Trophoblast cell (in vitro differentiated cells and primary cell): ENCODE data around the gene CMTR1.
A peak's percentile ranks its signal among the peaks of the same experiment; 100 is the strongest.

ENCODE experiments used
- DNase-seq, 2 donors: peaks; one replicate each; pipeline ENCODE4 v3.0.0-alpha.2; 2016
- H2AFZ ChIP-seq: 2 replicates; pipeline ENCODE4 v1.6.1; 2013; ENCODE audit warnings: low read length, moderate library complexity, mild to moderate bottlenecking; ENCODE audit not compliant: insufficient read depth, poor library complexity
- H2AK5ac ChIP-seq: 2 replicates; pipeline ENCODE4 v1.6.1; 2013; ENCODE audit warnings: mild to moderate bottlenecking, low read length
- H2BK120ac ChIP-seq: 2 replicates; pipeline ENCODE4 v1.6.1; 2013; ENCODE audit warnings: low read length, mild to moderate bottlenecking, moderate library complexity; ENCODE audit not compliant: insufficient read depth, poor library complexity
- H2BK12ac ChIP-seq: 2 replicates; pipeline ENCODE4 v1.6.1; 2013; ENCODE audit warnings: mild to moderate bottlenecking, low read length, moderate library complexity
- H2BK5ac ChIP-seq: 2 replicates; pipeline ENCODE4 v1.6.1; 2013; ENCODE audit warnings: low read length, low read depth, moderate library complexity, mild to moderate bottlenecking; ENCODE audit not compliant: poor library complexity
- H3K14ac ChIP-seq: 2 replicates; pipeline ENCODE4 v1.6.1; 2013; ENCODE audit warnings: mild to moderate bottlenecking, low read length
- H3K18ac ChIP-seq: 2 replicates; pipeline ENCODE4 v1.6.1; 2013; ENCODE audit warnings: mild to moderate bottlenecking, low read length
- H3K23ac ChIP-seq: 2 replicates; pipeline ENCODE4 v1.6.1; 2013; ENCODE audit warnings: low read length
- H3K27ac ChIP-seq: 2 replicates; pipeline ENCODE4 v1.5.1; 2013; ENCODE audit warnings: low read depth, mild to moderate bottlenecking, inconsistent platforms, low read length, moderate library complexity
- H3K27me3 ChIP-seq: 2 replicates; pipeline ENCODE4 v1.6.1; 2013; ENCODE audit warnings: inconsistent platforms, mild to moderate bottlenecking, low read length, moderate library complexity; ENCODE audit not compliant: insufficient read depth
- H3K36me3 ChIP-seq, 2 experiments: 1 replicate in 1 of 2; 2 replicates in 1 of 2; pipeline ENCODE4 v1.6.1; 2013; ENCODE audit warnings: low read length in 2 of 2, mild to moderate bottlenecking in 2 of 2, moderate library complexity in 1 of 2; ENCODE audit not compliant: insufficient read depth in 2 of 2, control insufficient read depth in 1 of 2
- H3K4ac ChIP-seq: 2 replicates; pipeline ENCODE4 v1.6.1; 2013; ENCODE audit warnings: low read depth, mild to moderate bottlenecking, low read length, moderate library complexity
- H3K4me1 ChIP-seq, 2 experiments: 1 replicate in 1 of 2; 2 replicates in 1 of 2; pipeline ENCODE4 v1.6.1; 2013; ENCODE audit warnings: low read length in 2 of 2, mild to moderate bottlenecking in 2 of 2, moderate library complexity in 1 of 2; ENCODE audit not compliant: insufficient read depth in 2 of 2, control insufficient read depth in 1 of 2
- H3K4me2 ChIP-seq: 2 replicates; pipeline ENCODE4 v1.6.1; 2013; ENCODE audit warnings: inconsistent platforms, mild to moderate bottlenecking, low read length, moderate library complexity
- H3K4me3 ChIP-seq: 2 replicates; pipeline ENCODE4 v1.5.1; 2013; ENCODE audit warnings: mild to moderate bottlenecking, low read depth, low read length, inconsistent platforms
- H3K79me1 ChIP-seq: one replicate; pipeline ENCODE4 v1.6.1; 2013; ENCODE audit warnings: low read length
- H3K79me2 ChIP-seq: 2 replicates; pipeline ENCODE4 v1.6.1; 2013; ENCODE audit warnings: low read length, mild to moderate bottlenecking; ENCODE audit not compliant: control insufficient read depth, insufficient read depth, poor library complexity
- H3K9ac ChIP-seq: 2 replicates; pipeline ENCODE4 v1.6.1; 2013; ENCODE audit warnings: mild to moderate bottlenecking, low read length
- H3K9me3 ChIP-seq: 2 replicates; pipeline ENCODE4 v1.6.1; 2013; ENCODE audit warnings: low read depth, mild to moderate bottlenecking, control low read depth, inconsistent platforms, low read length; ENCODE audit not compliant: insufficient read depth
- H4K12ac ChIP-seq: 2 replicates; pipeline ENCODE4 v1.6.1; 2013; ENCODE audit warnings: low read depth, mild to moderate bottlenecking, low read length, moderate library complexity
- H4K8ac ChIP-seq: 2 replicates; pipeline ENCODE4 v1.6.1; 2013; ENCODE audit warnings: low read depth, mild to moderate bottlenecking, low read length, moderate library complexity
- H4K91ac ChIP-seq: one replicate; pipeline ENCODE4 v1.6.1; 2013; ENCODE audit warnings: low read depth, mild to moderate bottlenecking, low read length, moderate library complexity
- WGBS: extraction: QIAGEN DNeasy Blood & Tissue Kit; methylation state at CpG from one replicate; pipeline ENCODE4 v1.1.7; 2013; ENCODE audit warnings: missing lambda C conversion rate; ENCODE audit not compliant: insufficient read length, insufficient coverage; ENCODE audit errors: extremely low coverage; 5-methylcytosine and 5-hydroxymethylcytosine counted together

Gene CMTR1

DNA sequence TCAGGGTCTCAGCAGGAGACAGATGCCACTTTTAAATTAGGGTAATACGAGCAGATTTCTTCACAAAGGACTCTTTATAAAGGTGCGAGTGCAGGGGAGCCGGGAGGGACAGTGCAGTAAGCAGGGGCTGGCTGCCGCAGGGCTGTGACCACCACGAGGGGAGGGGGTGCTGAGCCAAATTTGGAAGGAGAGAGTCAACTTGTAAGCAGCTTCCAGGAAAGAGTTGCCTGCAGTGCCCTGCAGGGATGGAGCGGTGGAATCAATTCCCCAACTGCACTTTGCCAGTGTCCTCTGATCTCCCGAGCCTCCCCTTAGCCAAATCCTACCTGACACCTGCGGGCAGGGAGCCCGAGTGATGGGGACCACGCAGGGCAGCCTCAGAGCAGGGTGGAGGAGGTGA is 80.6 kb downstream of the CMTR1 start:
- H3K9ac ChIP-seq = no peak overlapping the region
- no peak overlapping the region for H4K8ac ChIP-seq
- H3K4me1 ChIP-seq = peaks cover 17 to 18% of the 10 kb centered on the region in 2 experiments
- H2AFZ ChIP-seq = no peak overlapping the region
- no peak overlapping the region for H3K4me2 ChIP-seq
- H3K27me3 ChIP-seq = no peaks in the 10 kb centered on the region
- no CpG with 5 or more reads among the region's 10 CpGs for WGBS
- no peak overlapping the region for H2BK120ac ChIP-seq
- no peak overlapping the region for H2AK5ac ChIP-seq
- DNase-seq = no peak
- no peak overlapping the region for H4K91ac ChIP-seq
- H3K14ac ChIP-seq = no peak overlapping the region
- H3K79me1 ChIP-seq = no peaks in the 10 kb centered on the region
- no peak overlapping the region for H4K12ac ChIP-seq
- no peak overlapping the region for H2BK5ac ChIP-seq
- no peak overlapping the region for H3K4me3 ChIP-seq
- no peak overlapping the region for H3K18ac ChIP-seq
- H3K23ac ChIP-seq = no peak overlapping the region
- H3K4ac ChIP-seq = no peak overlapping the region
- no peak overlapping the region for H2BK12ac ChIP-seq
- H3K79me2 ChIP-seq = no peaks in the 10 kb centered on the region
- no peak overlapping the region for H3K27ac ChIP-seq
- no peaks in the 10 kb centered on the region for H3K36me3 ChIP-seq
- no peaks in the 10 kb centered on the region for H3K9me3 ChIP-seq

DNA sequence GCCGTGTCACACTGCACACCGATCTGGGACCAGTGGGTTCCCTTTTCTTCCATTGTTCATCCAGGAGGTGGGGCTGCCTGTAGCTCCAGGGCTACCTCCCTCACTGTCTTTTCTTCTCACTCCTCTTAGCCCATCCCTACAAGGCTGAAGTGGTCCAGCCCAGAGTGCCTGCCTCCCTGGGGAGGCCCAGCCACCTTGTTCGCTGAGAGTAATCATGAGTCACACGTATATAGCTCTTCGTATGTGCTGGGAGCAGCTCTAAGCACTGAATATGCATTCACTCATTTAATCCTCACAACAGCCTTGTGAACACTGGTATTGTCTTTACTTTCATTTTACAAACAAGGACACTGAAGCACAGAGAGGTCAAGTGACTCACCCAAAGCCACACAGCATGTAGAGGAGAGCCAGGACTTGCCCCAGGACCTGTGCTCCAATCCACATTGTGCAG is 81.3 kb downstream of the CMTR1 start:
- no peak overlapping the region for H3K18ac ChIP-seq
- no peak overlapping the region for H2BK120ac ChIP-seq
- no peak overlapping the region for H3K4ac ChIP-seq
- H3K79me2 ChIP-seq = no peaks in the 10 kb centered on the region
- H3K14ac ChIP-seq = no peak overlapping the region
- H4K91ac ChIP-seq = no peak overlapping the region
- no peak overlapping the region for H2AK5ac ChIP-seq
- no peak overlapping the region for H2BK5ac ChIP-seq
- no peak overlapping the region for H3K23ac ChIP-seq
- no peak overlapping the region for H3K27ac ChIP-seq
- H3K9me3 ChIP-seq = no peaks in the 10 kb centered on the region
- WGBS = no CpG with 5 or more reads among the region's 5 CpGs
- no peaks in the 10 kb centered on the region for H3K79me1 ChIP-seq
- no peak overlapping the region for H3K4me3 ChIP-seq
- peaks cover 17 to 18% of the 10 kb centered on the region in 2 experiments for H3K4me1 ChIP-seq
- no peak overlapping the region for H3K4me2 ChIP-seq
- H3K27me3 ChIP-seq = no peaks in the 10 kb centered on the region
- H2BK12ac ChIP-seq = no peak overlapping the region
- H2AFZ ChIP-seq = no peak overlapping the region
- no peak for DNase-seq
- H3K9ac ChIP-seq = no peak overlapping the region
- H3K36me3 ChIP-seq = no peaks in the 10 kb centered on the region
- no peak overlapping the region for H4K8ac ChIP-seq
- no peak overlapping the region for H4K12ac ChIP-seq

DNA sequence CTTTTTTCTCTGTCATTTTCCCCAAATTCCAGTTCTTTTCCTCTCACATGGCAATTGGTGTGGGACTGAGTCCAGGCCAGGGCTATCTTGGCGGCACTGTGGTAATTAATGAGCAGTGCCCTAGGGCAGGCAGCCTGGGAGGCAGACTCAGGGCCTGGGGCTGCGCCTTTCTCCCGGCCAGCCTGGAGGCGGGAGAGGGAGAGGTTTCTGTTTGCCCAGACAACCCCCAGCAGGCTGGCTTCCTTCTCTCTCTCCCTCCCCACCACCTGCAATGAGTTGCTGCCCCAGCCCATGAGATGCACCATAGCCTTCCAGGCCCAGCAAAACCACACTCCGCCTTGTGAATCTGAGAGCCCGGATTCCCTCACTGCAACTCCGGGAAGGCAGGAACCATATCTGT is 81.8 kb downstream of the CMTR1 start:
- H3K18ac ChIP-seq = no peak overlapping the region
- no peaks in the 10 kb centered on the region for H3K79me2 ChIP-seq
- no peaks in the 10 kb centered on the region for H3K27me3 ChIP-seq
- H3K4ac ChIP-seq = no peak overlapping the region
- H3K79me1 ChIP-seq = no peaks in the 10 kb centered on the region
- no peaks in the 10 kb centered on the region for H3K36me3 ChIP-seq
- no peak overlapping the region for H2AK5ac ChIP-seq
- no peak overlapping the region for H2BK5ac ChIP-seq
- no peak overlapping the region for H3K27ac ChIP-seq
- no peak overlapping the region for H3K23ac ChIP-seq
- H4K8ac ChIP-seq = no peak overlapping the region
- no peak overlapping the region for H4K12ac ChIP-seq
- no peak overlapping the region for H4K91ac ChIP-seq
- H2AFZ ChIP-seq = no peak overlapping the region
- no peak overlapping the region for H2BK120ac ChIP-seq
- peaks cover 17 to 18% of the 10 kb centered on the region in 2 experiments for H3K4me1 ChIP-seq
- H2BK12ac ChIP-seq = no peak overlapping the region
- H3K9me3 ChIP-seq = no peaks in the 10 kb centered on the region
- WGBS = no CpG with 5 or more reads among the region's 7 CpGs
- H3K14ac ChIP-seq = no peak overlapping the region
- no peak overlapping the region for H3K4me3 ChIP-seq
- H3K9ac ChIP-seq = no peak overlapping the region
- no peak overlapping the region for H3K4me2 ChIP-seq
- DNase-seq = peak; percentile 38 to 60

DNA sequence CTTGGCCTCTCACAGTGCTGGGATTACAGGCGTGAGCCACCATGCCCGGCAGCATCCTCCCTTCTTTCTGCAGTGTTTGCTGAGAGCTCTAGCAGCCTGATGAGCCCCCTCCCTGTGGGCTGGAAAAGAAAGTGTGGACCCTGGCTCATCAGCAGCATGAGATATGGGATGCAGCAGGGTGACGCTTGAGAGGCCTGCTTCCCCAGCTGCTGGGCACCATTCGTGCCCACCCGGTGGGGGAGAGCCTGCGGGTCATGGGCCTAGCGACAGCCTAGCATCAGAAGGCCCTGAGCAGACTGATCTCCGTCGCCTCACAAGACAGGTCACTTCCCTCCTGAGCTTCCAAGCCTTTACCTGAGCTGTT is 82.7 kb downstream of the CMTR1 start:
- Histone ChIP-seq H3K4me3 (no peak overlapping the region), H2BK12ac (no peak overlapping the region), H3K36me3 (no peaks in the 10 kb centered on the region), H3K18ac (no peak overlapping the region), H2BK5ac (no peak overlapping the region), H2AK5ac (no peak overlapping the region), H4K91ac (no peak overlapping the region), H3K27ac (no peak overlapping the region), H3K4me1 (peaks cover 17 to 18% of the 10 kb centered on the region in 2 experiments), H3K23ac (no peak overlapping the region), H2BK120ac (no peak overlapping the region), H3K9ac (no peak overlapping the region), H3K4me2 (no peak overlapping the region), H4K8ac (no peak overlapping the region), H3K14ac (no peak overlapping the region), H3K27me3 (no peaks in the 10 kb centered on the region), H2AFZ (no peak overlapping the region), H3K79me2 (no peaks in the 10 kb centered on the region), H4K12ac (no peak overlapping the region), H3K79me1 (no peaks in the 10 kb centered on the region), H3K9me3 (no peaks in the 10 kb centered on the region), H3K4ac (no peak overlapping the region)
- no CpG with 5 or more reads among the region's 9 CpGs for whole genome bisulfite sequencing
- DNase-seq = no peak
